GM12878 (cell line): Measurements from ENCODE around the gene WDHD1. TPM values are rescaled to one million over a fixed set of nuclear protein-coding genes. Genes with fewer than 3 reads are reported as not detected.

Experiments used
- CHD4 ChIP-seq: fragments of 200-600 bp; sonication (generic); IDR thresholded peaks from 2 replicates; pipeline ENCODE4 v1.6.1; 2016; ENCODE audit warnings: mild to moderate bottlenecking
- CTCF ChIP-seq, 3 experiments: IDR thresholded peaks in 2 of 3; conservative IDR thresholded peaks in 1 of 3; 2 replicates each; pipeline ENCODE4 v1.5.1; 2011; ENCODE audit warnings: low read depth in 3 of 3, low read length in 3 of 3, mild to moderate bottlenecking in 3 of 3, control low read depth in 2 of 3, moderate library complexity in 2 of 3, inconsistent platforms in 1 of 3, mixed read lengths in 1 of 3; ENCODE audit not compliant: control insufficient read depth in 2 of 3, insufficient read depth in 1 of 3; ENCODE audit errors: extremely low read depth in 1 of 3
- EGR1 ChIP-seq, 2 experiments: IDR thresholded peaks; 1 replicate in 1 of 2; 2 replicates in 1 of 2; pipeline ENCODE4 v1.6.1; 2011 to 2012; ENCODE audit warnings: low read depth in 2 of 2, low read length in 2 of 2, borderline replicate concordance in 1 of 2, mild to moderate bottlenecking in 1 of 2, moderate library complexity in 1 of 2
- MTA2 ChIP-seq: fragments of 450-650 bp; IDR thresholded peaks from 2 replicates; pipeline ENCODE4 v1.6.1; 2016; ENCODE audit warnings: low read depth, mild to moderate bottlenecking, moderate library complexity
- RAD51 ChIP-seq: fragments of 450-650 bp; IDR thresholded peaks from 2 replicates; pipeline ENCODE4 v1.6.1; 2016; ENCODE audit warnings: moderate library complexity, mild to moderate bottlenecking, inconsistent platforms
- SIN3A ChIP-seq: IDR thresholded peaks from 2 replicates; pipeline ENCODE4 v1.6.1; 2012; ENCODE audit warnings: low read depth, low read length, improper control_type of control experiment
- USF2 ChIP-seq: IDR thresholded peaks from 2 replicates; pipeline ENCODE4 v1.6.1; 2011; ENCODE audit warnings: low read depth, low read length, improper control_type of control experiment, borderline replicate concordance
- ZBTB11 ChIP-seq: fragments of 450-650 bp; formaldehyde crosslinking; IDR thresholded peaks from 2 replicates; pipeline ENCODE4 v1.5.0; 2022; ENCODE audit warnings: mild to moderate bottlenecking, missing genetic modification characterization
- polyA plus RNA-seq, 11 experiments: library from polyadenylated mRNA; depleted of rRNA in 4 of 11; unstranded in 6 of 11; stranded (reverse) in 5 of 11; fragments of >200 nt; fragmentation: Nextera tagmentation in 4 of 11; fragmentation: Illumina TruSeq in 1 of 11; extraction: Ambion mirVana in 4 of 11; extraction: Trizol in 1 of 11; gene quantifications; 1 replicate in 1 of 11; 2 replicates in 10 of 11; pipeline versions ENCODE4 v1.2.1 to v1.2.3, GENCODE V29; 2011 to 2016; ENCODE audit warnings: inconsistent platforms in 2 of 11, missing spikeins in 2 of 11, low read depth in 1 of 11
- total RNA-seq, 4 experiments: library from RNA; depleted of rRNA in 3 of 4; stranded (reverse); fragments of >200 nt in 3 of 4; fragmentation: Illumina TruSeq in 1 of 4; extraction: Trizol in 1 of 4; gene quantifications; 2 replicates each; pipeline versions ENCODE4 v1.2.1 to v1.2.3, GENCODE V29; 2013 to 2021

The WDHD1 gene
- total and polyA plus RNA-seq, 10 of the 15 experiments (the other 5 are each of a cell fraction or from before 2014, with no cell fraction given): 11.3 to 50.5 (median 32.6) TPM

- TF ChIP-seq SIN3A (no peak), RAD51 (no peak), EGR1 (IDR thresholded peaks at IDR 0.05; ENCODE audit: borderline replicate concordance in 1 of 2, low read depth in 2 of 2, low read length in 2 of 2) (no peak), ZBTB11 (CRISPR knock-in tag) (no peak), MTA2 (no peak), USF2 (no peak), CHD4 (no peak), CTCF (IDR thresholded peaks at IDR 0.05 in 2 of 3, conservative IDR thresholded peaks at IDR 0.05 in 1 of 3; ENCODE audit: control insufficient read depth in 2 of 3, extremely low read depth in 1 of 3, insufficient read depth in 1 of 3, low read depth in 3 of 3, low read length in 3 of 3) (no peak)
Observed at GRCh38 chr14:55005071-55005470, 21.8 kb downstream of the WDHD1 start (continued).
